WTC11 (cell line): ENCODE measurements around the gene HMCN1.

Experiments used
- ZNF423 ChIP-seq: fragments of 250-450 bp; sonication (Bioruptor Pico); IDR thresholded peaks from 2 replicates; pipeline ENCODE4 v2.1.2; 2022; ENCODE audit warnings: mild to moderate bottlenecking, moderate library complexity
- TF ChIP-seq, protein P1 (sequence below): sonication (generic); formaldehyde crosslinking; IDR thresholded peaks from 2 replicates; pipeline ENCODE4 v1.8.1; 2023; ENCODE audit warnings: mild to moderate bottlenecking, missing genetic modification reagents, moderate library complexity
- TF ChIP-seq, protein P2 (sequence below): fragments of 250-450 bp; sonication (Bioruptor Pico); IDR thresholded peaks from 2 replicates; pipeline ENCODE4 v2.1.2; 2022; ENCODE audit warnings: mild to moderate bottlenecking, moderate library complexity

DNA sequence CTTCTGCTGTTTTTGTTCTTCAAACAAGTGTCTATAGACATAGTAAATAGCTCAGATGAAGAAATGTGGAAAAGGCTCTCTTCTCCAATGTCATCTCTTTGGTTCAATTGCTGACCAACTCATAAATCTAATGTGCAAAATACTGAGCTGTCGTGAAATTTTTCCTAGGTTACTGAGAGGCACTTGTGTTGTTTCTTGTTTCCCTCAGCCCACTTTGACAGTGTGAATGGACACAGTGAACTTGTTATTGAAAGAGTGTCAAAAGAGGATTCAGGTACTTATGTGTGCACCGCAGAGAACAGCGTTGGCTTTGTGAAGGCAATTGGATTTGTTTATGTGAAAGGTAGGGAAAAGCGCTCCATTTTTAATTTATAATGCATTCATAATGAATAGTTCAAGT lies 395.6 kb downstream of the HMCN1 start:
- no peak for TF ChIP-seq ZNF423
- TF ChIP-seq, protein P1, sequence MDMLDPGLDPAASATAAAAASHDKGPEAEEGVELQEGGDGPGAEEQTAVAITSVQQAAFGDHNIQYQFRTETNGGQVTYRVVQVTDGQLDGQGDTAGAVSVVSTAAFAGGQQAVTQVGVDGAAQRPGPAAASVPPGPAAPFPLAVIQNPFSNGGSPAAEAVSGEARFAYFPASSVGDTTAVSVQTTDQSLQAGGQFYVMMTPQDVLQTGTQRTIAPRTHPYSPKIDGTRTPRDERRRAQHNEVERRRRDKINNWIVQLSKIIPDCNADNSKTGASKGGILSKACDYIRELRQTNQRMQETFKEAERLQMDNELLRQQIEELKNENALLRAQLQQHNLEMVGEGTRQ, result no peak
- TF ChIP-seq, protein P2, sequence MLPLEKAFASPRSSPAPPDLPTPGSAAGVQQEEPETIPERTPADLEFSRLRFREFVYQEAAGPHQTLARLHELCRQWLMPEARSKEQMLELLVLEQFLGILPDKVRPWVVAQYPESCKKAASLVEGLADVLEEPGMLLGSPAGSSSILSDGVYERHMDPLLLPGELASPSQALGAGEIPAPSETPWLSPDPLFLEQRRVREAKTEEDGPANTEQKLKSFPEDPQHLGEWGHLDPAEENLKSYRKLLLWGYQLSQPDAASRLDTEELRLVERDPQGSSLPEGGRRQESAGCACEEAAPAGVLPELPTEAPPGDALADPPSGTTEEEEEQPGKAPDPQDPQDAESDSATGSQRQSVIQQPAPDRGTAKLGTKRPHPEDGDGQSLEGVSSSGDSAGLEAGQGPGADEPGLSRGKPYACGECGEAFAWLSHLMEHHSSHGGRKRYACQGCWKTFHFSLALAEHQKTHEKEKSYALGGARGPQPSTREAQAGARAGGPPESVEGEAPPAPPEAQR (CRISPR knock-in tag), result no peak
